HUDEP-2 (cell line): Measurements from ENCODE around the gene NR6A1.
A peak's percentile ranks its signal among the peaks of the same experiment; 100 is the strongest.

Experiments used
- DNase-seq, 76 experiments: peaks; one replicate each; lab custom pipeline; 2025; ENCODE audit not compliant: unreplicated experiment in 76 of 76; lab: John Stamatoyannopoulos, UW

Gene NR6A1

DNA sequence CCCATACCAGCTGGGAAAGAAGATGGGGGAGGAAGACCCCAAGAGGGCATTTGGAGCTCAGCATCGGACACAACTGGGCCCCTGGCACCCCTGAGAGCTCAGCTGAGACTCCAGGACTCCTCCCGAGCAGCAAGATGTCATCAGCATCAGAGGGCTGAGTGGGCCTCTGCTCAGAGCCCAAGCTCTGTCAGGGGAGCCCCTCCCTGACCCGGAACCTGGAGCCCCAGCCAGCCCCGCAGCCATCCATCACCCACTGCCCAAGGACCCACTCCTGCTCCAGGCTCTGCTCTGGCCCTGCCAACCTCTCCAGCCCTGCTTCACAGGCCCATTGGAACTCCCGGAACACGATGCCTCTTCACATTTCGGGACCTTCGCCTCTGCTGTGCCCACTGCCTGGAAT, 273.7 kb downstream of the NR6A1 start:
- DNase-seq: no peak

DNA sequence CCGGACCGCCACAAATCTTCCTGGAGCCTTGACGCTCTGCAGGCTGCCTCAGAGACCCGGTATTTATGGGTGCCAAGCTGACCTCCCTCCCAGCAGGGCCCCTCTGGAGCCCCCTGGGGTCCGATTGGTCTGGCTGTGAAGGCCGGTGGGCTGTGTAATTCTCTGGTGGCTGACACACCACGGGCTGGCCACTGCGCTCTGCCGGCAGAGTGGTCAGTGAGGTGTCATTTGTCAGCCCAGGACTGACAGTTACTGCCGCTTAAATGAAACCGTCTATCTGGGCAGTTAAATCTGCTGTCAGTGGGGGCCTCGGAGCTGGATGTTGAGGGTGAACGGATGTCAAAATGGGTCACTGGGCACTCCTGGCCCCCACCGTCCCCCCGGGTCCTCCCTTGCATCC, 274.6 kb downstream of the NR6A1 start:
- no peak for DNase-seq

DNA sequence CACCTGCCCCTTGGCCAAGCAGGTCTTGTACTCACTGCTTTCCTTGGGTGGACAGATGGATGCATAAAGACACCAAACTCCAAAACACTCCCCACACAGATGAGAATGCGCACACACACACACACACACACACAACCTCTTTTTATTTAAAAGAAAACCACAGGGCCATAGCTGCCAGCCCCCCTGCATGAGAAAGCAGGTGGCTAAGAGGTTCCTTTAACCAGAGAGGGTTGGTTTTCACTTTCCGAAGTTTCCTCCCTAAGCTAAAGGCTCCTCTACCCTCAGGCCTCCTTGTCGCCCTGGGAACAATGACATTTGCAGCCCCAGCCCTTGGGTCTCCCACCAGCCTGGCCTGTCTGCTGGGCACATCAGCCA, 275.0 kb downstream of the NR6A1 start:
- peak in 2 of 76 experiments; percentile 13 to 24 for DNase-seq

DNA sequence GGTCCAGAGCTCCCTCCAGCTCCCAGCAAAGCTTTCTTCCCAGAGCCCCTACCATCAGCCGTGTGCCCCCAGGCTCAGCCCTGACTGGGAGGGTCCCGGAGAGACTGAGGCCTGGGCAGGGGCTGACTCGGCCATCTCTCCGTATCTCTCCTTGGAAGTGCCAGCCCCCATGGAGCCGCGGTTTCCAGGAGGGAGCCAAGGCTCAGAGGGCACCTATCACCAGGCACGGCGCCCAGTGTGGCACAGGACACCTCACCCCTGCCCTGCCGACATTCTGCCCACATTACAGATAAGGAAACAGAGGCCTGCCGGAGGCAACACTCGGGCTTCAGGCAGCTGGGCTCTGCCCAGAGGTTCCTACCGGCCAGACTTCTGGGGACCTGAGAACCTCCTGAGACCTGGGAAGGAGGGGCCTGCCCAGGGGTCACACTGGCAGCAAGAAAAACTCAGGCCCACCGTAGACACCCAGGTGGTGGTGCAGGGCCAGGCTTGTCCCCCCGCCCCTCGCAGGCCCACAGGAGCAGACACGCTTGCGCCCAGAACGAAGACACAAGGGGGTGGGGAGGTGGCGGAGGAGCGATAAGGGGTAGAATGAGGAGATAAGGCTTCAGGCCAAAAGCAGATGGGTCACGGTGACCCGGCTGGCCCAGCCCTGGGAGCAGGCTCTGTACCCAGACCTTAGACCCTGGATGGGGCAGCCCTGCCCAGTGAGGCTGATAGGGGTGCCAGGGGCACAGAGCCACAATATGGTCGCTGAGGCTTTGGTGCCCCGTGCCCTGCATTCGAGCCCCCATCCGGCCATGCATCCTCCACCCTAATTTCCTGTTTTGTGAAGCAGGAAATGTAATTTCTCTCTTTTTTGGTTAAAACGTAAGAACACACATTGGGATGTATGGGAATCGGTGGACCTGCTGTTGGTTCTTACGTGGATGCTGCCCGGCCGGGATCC, 275.7 kb downstream of the NR6A1 start:
- peak in 71 of 76 experiments; percentile 8 to 90 (median 67) for DNase-seq

DNA sequence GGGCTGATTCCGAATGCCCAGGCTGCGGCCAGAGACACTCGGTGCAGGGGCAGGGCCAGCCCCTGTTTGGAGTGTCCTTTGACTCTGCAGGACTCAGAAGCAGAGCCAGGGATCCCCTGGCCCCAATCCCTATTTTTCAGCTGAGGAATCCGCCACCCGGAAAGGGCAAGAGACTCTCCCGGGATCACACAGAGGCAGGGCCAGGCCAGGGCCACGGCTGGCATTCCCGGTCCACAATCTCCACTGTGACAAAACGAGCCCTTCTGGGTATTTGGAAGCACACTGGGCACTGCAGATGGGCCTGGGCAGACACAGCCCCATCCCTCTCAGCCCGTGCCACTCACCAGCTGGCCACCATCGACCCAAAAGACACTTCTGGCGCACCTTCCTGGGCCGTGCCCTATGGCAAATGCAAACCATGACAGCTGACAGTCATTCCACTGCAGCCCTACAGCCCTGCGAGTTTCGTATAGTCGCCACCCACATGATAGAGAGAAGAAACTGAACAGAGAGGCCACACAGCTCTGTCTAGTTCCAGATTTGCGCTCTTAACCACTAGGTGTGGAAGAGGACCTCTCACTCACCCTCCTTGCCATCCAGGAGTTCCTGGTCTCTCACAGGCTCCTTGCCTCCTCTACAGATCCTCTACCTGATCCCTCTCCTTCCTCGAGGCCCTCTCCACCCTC, 277.2 kb downstream of the NR6A1 start:
- peak in 2 of 76 experiments; percentile 8 to 9 for DNase-seq

DNA sequence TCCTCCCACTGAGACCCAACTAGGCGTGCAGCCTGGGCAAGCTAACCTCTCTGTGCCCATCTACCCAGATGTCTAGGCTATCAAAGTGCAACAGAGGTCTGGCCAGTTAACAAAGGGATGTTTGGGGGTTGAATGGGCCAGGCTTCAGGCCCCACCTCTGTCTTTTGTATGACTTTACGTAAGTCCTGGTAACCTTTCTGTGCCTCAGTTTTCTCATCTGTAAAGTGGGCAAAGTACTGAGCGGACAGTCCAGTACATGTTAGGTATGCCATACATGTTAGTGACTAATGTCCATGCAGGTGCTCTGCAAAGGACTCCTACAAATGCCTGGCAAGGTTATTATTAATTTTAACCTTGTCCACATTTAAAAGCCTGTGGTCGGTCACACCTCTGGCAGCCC, 277.9 kb downstream of the NR6A1 start:
- DNase-seq: no peak

DNA sequence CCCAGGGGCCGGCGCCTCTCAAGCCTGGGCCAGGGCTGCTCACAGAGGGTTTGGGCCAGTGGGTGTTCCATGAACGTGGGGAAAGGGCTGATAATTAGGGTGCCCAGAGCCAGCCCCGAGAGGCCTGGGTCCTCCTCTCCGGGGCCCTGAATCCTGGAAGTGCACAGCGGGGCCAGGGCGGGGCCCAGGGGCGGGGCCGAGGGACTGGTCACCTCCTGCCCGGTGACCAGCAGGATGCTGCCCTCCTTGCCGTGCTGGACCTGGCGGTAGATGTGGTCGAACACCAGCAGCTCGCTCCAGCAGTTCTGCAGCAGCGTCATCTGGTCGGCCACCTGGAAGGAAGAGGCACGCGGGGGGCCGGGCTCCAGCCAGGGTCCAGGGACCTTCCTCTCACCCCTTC, 278.3 kb downstream of the NR6A1 start:
- no peak for DNase-seq

DNA sequence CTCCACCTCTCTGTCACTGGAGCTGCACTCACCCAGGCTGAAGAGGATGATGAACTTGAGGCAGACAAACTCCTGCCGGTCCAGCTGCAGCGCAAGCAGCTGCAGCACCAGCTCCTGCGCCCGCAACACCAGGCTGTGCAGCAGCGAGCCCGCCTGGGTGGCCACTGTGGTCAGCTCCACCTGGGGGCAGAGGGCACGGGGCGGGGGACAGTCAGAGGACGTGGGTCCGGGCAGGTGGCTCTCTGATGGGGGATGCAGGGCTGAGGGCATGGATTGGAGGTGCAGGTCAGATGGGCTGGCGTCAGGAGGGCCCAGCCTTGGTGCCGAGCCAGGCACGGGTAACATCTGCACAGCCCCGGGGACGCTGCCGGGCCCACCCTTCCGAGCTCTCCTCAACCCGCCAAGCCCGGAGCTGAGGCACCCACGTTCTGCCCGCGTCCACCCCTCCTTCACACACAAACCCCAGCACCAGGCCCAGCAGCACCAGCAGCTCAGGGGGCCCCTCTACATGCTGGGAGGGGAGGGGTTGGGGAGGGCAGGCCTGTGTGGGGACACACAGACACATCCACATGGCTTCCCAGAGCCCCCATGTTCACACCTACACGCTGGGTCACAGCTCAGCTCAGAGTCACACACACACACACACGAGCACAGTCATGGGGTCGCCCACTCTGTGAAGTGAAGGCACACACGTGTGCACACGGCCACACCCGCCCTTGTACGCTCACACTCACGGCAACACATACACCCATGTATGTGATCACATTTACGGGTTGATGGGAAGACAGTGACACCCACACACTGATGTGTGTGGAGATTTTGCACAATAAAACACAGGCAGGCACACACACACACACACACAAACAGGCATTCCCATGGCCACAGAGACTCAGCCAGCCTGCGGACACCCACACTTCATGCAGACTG, 279.8 kb downstream of the NR6A1 start:
- DNase-seq: no peak

DNA sequence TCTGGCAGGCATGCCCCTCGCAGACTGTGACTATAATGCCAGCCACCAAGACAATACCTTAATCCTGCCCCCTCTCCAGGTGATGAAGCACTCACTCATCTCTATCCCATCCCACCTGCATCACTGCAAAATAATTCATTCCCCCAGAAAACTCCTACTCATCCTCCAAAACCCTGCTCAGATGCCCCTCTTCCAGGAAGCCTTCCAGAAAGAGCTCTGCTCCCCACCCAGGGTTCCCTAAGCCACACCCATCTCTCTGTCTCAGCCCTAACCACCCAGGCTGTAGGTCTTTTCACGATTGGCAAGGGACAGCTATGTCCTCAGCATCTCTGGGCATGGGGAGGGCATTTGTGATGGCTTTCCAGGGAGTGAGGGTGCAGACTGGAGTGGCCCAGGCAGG, 281.1 kb downstream of the NR6A1 start:
- peak in 3 of 76 experiments; percentile 5 to 13 (median 9) for DNase-seq

DNA sequence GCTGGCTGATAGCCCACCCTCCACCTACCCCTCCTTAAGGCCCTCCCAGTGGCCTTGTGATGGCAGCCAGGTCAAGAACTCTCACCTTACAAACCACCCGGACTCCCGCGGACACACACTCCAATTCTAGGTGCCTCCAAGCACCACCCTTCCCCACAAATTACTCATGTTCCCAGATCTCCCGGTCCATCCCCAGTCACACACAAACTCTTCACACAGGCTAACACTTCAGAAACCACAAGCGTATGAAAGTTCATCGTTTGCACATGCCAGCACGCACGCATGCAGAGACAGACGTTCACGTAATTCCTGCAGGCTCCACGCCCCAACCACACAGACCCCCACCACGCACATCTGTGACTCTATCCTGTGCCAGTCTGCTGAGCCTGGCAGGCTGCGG, 281.9 kb downstream of the NR6A1 start:
- no peak for DNase-seq

DNA sequence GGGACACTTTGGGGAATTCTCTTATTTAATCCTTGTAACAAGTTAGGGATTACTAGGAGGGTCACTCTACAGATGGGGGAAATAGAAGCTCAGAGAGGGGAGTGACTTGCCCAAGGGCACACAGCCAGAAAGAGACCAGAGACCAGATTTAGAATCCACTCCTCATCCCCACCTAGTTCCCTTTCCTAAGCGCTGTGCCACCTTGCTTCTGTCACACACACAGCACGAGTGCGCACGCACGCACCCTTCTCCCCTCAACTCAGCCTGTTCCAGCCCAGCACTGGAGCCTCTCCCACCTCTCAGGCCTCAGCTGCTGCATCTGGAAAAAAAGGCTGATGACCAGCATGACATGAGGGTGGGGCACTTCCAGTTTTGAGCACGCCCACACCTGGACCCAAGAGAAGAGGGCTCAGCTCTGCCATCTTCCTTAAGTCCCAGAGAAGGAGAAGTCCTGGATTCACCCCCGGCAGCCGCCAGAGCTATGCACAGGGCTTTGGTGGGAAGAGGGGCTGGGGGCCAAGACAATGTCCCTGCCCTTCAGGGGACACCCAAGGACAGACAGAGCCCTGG, 282.4 kb downstream of the NR6A1 start:
- no peak for DNase-seq

DNA sequence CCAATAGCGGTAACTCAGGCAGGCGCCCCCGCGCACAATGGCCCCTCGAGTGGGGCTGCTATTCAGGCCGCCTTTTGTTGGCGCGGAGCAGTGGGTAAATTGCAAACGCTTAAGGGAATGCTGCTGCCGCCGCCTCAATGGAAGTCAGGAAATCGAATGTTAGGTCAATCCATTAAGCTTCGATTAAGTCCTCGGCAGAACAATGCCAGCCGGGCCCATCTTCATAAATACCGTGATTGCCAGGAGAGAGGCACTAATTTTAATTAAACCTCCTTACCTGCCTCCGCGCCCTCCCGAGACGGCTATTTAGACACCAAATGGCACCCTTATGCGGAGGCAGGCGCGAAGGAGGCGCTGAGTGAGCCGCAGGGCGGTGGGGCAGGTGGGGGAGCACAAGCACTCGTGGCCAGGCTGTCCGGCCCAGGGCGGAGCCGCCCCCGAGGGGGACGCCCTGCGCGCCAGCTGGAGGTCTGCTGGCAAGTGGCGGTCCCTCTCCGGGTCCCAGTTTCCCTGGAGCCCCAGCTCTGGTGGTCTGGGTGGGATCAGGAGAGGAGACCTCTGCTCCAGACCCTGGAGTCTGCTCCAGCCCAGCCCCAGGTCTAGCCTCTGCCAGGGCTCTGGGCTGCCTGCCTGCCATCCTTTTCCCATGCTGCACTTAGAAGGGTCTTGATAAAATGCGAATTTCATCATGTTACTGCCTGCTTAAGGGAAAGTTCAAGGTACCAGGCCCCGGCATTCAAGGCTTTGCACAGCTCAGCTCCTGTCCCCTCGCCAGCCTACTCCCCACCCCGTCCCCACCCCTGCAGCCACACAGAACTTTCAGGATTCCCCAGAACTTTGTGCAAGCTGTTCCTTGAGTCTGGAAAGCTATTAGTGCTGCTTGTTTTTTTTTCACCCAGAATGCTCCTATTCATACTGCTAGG, 283.6 kb downstream of the NR6A1 start:
- no peak for DNase-seq

DNA sequence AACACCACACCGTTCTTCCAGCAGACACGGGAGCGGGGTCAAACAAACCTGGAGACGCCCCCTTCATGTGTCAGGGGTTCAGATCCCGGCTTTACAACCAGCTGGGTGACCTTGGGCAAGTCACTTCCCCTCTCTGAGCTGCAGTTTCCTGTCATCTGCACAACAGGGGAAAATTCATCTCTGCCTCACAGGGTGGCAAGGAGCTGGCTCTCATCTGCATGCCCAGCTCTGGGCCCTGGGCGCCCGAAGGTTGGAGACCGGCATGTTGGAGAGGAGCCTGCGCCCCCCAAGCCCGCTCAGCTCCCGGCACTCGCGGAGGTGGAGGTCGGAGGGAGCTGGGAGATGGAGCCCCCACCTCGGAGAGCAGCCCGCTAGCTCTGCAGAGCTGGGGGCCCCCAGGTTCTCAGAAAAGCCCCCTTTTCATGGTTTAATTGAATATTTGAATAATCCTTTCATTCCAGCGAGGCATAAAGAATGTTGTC, 284.3 kb downstream of the NR6A1 start:
- DNase-seq: no peak

DNA sequence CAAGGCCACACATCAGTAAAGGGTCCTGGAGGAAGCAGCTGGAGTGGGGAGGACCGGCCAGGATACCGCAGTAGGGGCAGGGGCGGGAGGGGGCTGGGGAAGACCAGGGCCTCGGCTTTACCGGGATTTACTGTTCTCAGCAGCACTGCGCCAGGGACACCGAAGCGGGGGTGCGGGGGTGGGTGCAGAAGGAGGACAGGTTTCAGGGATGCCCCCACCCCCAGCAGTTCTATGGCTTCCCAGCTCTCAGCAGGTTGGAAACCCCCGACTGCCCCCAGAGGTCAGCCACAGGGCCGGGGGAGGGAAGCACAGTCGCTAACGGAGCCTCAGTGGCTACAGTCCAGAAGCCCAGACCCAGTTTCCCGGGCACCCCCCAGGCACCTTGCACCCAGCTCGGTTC, 285.2 kb downstream of the NR6A1 start:
- no peak for DNase-seq

DNA sequence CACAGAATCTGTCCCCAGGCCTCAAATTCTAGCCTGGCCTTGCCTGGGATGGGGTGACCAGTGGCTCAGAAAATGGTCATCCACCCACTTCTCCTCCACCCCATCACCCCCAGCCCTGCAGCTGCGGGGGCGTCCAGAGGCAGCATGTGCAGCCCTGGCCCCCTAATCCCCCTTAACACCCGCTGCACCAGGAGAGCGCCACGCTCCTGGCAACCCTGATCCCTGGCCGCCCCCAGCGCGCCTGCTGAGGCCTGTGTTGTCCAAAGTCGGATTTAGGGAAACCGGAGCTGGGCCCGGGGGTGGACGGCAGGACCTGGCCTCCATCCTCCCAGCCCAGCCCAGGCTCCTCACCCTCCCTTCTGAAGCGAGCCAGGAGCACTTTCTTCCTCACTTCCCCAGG, 285.9 kb downstream of the NR6A1 start:
- DNase-seq: no peak

DNA sequence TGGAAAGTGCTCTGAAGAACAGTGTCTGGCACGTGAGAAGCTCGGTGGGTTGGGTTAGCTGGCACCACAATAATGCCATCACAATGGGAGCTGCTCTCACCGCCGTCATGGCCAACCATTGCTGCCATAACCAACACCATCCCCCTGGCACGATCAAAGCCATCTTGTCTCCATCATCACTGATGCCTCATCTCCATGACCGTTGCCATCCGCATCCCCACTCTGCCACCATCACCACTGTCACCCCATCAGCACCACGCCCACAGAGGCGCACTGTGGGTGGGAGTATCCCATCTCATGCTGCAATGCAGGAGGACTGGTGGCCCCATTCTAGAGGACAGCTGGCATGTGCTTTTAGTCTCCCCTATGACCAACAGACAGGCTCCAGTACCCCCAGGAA, 287.6 kb downstream of the NR6A1 start:
- no peak for DNase-seq

DNA sequence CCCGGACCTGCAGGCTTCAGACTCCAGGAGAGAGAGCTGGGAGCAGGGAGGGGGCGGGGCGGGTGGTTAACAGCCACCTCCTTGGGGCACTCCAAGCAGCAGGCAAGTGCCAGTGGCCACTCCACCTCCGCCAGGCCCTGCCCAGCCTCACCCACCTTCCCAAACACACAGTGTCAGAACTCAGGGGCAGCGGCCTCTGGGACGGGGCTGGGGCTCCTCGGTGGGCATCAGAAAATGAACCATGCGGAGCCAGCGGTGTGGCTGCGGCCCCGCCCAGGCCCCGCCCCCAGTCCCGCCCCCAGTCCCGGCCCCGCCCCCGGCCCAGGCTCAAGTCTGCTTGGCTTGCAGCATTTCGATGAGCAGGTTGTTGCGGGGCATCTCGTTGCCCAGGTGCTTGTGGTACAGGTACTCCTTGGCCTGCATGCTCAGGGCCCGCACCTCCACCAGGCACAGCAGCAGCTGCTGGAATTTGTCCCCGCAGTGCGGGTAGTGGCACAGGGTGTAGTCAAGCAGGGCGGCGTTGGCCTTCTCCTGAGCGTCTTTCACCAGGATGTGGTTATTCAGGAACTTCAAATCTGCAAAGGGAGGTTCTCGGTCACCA, 288.6 kb downstream of the NR6A1 start:
- peak in 16 of 76 experiments; percentile 5 to 40 (median 21) for DNase-seq

DNA sequence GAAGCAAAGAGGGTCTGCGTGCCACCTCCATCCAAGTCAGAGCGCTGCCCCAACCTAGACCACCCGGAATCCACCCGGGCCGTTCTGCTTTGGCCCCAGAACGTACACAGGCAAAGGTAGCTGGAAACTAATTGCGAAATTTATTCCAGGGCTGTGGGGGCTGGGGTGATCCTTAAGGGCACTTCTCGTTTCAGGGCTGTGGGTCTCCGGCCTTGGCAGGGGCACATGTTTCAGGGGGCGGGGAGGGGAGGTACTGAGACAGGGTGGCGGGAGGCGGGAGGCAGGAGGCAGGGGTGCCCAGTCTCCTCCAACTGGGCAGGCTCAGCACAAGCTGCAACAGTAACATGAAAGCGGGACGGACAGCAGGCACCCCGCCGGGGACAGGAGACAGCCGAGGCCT, 290.0 kb downstream of the NR6A1 start:
- no peak for DNase-seq

DNA sequence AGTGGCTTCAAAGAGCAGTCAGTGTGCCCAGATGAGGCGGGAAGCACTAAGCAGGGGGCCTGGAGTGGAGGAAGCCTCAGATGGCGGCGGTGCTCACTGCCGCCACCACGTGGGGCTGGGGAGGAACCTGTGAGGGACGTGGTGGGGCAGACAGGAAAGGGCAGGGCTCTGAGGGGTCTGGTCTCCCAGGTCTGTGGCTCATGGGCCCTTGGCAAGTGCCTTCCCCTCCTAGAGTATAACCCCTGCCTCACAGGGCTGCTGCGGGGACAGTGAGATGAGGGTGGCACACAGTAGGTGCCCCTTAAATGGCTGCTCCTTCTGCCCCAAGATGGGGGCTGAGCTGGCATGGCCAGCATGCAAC, 290.5 kb downstream of the NR6A1 start:
- DNase-seq: peak in 30 of 76 experiments; percentile 4 to 52 (median 24)
